Measurements from ENCODE around the gene SORD.
"Not testable (repeated sequence)": the region's sequence is repeated elsewhere in the genome, so short reads cannot be mapped to it uniquely, and the experiment has no call there.

DNA sequence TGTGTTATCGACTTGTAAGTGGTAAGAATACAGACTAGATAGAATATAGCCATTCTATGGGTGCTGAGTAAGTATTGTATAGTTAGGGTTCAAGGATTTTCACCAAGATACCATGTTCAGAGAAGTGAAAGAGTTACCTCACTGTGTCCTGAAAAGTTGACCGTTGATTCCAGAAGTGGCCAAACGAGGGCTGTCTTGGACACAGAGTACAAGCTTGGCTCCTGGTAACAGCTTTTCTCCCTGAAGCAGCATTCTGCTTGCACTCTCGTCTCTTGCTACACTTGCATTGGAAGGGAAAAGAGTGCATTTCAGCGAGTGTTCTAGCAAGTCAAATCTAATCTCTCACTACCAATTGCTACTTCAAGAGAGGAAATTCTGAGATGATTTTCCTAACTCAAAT is 18.5 kb downstream of the SORD start:
- TF ChIP-seq EZH2 (IDR thresholded peaks at IDR 0.05); POLR2AphosphoS5 (IDR thresholded peaks at IDR 0.05; ENCODE audit: borderline replicate concordance, low read depth, low read length): not testable (repeated sequence)

Data from SK-N-MC (cell line).